GM20000 (cell line): ENCODE results near the gene KIF23.
A peak's percentile ranks its signal among the peaks of the same experiment; 100 is the strongest.

Experiments used
- DNase-seq: peaks from one replicate; pipeline ENCODE4 v3.0.0; 2012; ENCODE audit warnings: low spot score
- TF ChIP-seq, protein P1 (sequence below): IDR thresholded peaks from 2 replicates; pipeline ENCODE4 v1.5.1; 2012; ENCODE audit warnings: mild to moderate bottlenecking, control low read depth; ENCODE audit errors: extremely low read depth, missing control alignments

KIF23 gene

GRCh38 chr15:69408841-69409240, 5.3 kb upstream of the KIF23 start:
- TF ChIP-seq, protein P1, sequence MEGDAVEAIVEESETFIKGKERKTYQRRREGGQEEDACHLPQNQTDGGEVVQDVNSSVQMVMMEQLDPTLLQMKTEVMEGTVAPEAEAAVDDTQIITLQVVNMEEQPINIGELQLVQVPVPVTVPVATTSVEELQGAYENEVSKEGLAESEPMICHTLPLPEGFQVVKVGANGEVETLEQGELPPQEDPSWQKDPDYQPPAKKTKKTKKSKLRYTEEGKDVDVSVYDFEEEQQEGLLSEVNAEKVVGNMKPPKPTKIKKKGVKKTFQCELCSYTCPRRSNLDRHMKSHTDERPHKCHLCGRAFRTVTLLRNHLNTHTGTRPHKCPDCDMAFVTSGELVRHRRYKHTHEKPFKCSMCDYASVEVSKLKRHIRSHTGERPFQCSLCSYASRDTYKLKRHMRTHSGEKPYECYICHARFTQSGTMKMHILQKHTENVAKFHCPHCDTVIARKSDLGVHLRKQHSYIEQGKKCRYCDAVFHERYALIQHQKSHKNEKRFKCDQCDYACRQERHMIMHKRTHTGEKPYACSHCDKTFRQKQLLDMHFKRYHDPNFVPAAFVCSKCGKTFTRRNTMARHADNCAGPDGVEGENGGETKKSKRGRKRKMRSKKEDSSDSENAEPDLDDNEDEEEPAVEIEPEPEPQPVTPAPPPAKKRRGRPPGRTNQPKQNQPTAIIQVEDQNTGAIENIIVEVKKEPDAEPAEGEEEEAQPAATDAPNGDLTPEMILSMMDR: no peak
- DNase-seq: no peak

DNA sequence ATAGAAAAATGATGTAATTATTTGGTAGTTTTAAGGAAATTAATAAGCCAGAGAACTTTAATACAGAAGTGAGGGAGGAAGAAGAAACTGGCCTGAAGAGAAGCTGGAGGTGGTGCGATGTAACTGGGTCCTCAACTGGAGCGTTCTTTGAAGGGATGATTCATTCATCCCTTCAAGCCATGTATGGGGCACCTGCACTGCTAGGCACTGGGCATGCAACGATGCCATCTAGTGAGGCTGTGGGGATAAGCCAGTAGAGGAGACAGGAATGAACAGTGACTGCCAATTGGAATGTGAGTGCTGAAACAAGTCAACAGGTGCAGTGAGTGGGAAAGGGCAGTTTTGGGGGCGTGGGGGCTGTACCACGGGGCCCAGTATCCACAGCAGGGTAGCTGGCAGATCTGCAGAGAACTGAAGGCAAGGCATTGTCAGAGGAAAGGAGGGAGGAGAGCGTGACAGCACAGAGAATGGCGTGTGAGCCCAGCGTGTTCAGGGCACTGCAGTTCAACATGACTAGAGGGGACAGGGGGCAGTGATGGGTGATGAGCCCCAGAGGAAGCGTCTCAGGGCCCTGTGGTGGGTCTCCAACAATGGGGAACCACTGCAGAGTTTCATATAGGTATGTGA, 3.8 kb upstream of the KIF23 start:
- no peak for DNase-seq
- TF ChIP-seq, protein P1: no peak

GRCh38 chr15:69412274-69412673, 1.9 kb upstream of the KIF23 start:
- no peak for DNase-seq
- TF ChIP-seq, protein P1: no peak

DNA sequence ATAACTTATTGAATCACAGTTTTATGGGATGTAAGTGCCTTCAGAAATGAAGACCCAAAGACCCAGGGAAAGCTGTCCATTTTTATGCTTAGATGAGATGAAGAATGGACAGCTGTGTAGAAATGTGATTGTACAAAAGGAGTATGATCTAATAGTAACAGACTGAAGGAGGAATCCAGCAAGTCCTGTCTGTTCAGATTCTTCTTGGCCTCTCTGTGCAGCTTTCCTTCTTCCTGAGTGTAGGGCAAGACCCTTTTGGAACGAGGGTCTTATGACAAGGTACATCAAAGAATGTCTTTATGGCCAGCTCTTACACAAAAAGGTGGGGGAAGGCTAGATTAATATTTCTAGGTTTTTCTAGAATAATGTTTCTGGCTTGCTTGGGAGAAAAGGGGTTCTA, 1.4 kb upstream of the KIF23 start:
- TF ChIP-seq, protein P1: no peak
- DNase-seq: no peak

GRCh38 chr15:69414701-69415167, 585 bp downstream of the KIF23 start:
- TF ChIP-seq, protein P1: no peak
- DNase-seq: peak; percentile 60

- no peak for DNase-seq
- TF ChIP-seq, protein P1: no peak
Observed at GRCh38 chr15:69415381-69415780, 1.2 kb downstream of the KIF23 start.

GRCh38 chr15:69417581-69417980, 3.4 kb downstream of the KIF23 start:
- DNase-seq: no peak

More at GRCh38 chr15:69417581-69417980, 3.4 kb downstream of the KIF23 start:
- TF ChIP-seq, protein P1: no peak
